CD14-positive monocyte (primary cell): ENCODE data around the gene SMYD3. TPM values are rescaled to one million over a fixed set of nuclear protein-coding genes. Genes with fewer than 3 reads are reported as not detected.

Experiments used
- DNase-seq, 3 donors: peaks; one replicate each; pipeline ENCODE4 v3.0.0-alpha.2; 2011 to 2022
- H2AFZ ChIP-seq: 2 replicates; pipeline ENCODE4 v1.6.0; 2012; ENCODE audit warnings: mild to moderate bottlenecking, low read depth, low read length, inconsistent platforms; ENCODE audit not compliant: insufficient read depth, poor library complexity, severe bottlenecking
- H3K27ac ChIP-seq, 2 donors: 1 replicate in 1 of 2; 2 replicates in 1 of 2; pipeline ENCODE4 v1.5.1; 2012 to 2013; ENCODE audit warnings: low read length in 2 of 2, control low read depth in 1 of 2, inconsistent platforms in 1 of 2, low read depth in 1 of 2, mild to moderate bottlenecking in 1 of 2
- H3K27me3 ChIP-seq, 2 donors: one replicate each; pipeline versions ENCODE4 v1.6.0 to v1.6.1; 2011 to 2013; ENCODE audit warnings: low read length in 2 of 2; ENCODE audit not compliant: control insufficient read depth in 2 of 2, insufficient read depth in 2 of 2
- H3K36me3 ChIP-seq, 2 donors: replicated peaks in 1 of 2; 1 replicate in 1 of 2; 2 replicates in 1 of 2; pipeline versions ENCODE4 v1.5.1 to v1.6.1; 2012 to 2013; ENCODE audit warnings: low read length in 2 of 2, control low read depth in 1 of 2, inconsistent platforms in 1 of 2, mild to moderate bottlenecking in 1 of 2; ENCODE audit not compliant: insufficient read depth in 2 of 2, control insufficient read depth in 1 of 2
- H3K4me1 ChIP-seq, 2 donors: 1 replicate in 1 of 2; 2 replicates in 1 of 2; pipeline versions ENCODE4 v1.5.1 to v1.6.1; 2012 to 2013; ENCODE audit warnings: low read length in 2 of 2, control low read depth in 1 of 2, inconsistent platforms in 1 of 2, mild to moderate bottlenecking in 1 of 2, moderate library complexity in 1 of 2; ENCODE audit not compliant: insufficient read depth in 2 of 2, control insufficient read depth in 1 of 2
- H3K4me2 ChIP-seq: replicated peaks from 2 replicates; pipeline ENCODE3; 2012; ENCODE audit warnings: low read length, moderate library complexity, mild to moderate bottlenecking; ENCODE audit not compliant: poor library complexity, severe bottlenecking; ENCODE audit errors: extremely low read depth
- H3K4me3 ChIP-seq, 3 experiments: fragments of 200-600 bp in 1 of 3; sonication (generic) in 1 of 3; replicated peaks in 1 of 3; 1 replicate in 2 of 3; 2 replicates in 1 of 3; pipeline ENCODE4 v1.5.1; 2011 to 2013; ENCODE audit warnings: low read length in 3 of 3, mild to moderate bottlenecking in 3 of 3, control low read depth in 2 of 3, low read depth in 2 of 3, inconsistent platforms in 1 of 3, moderate library complexity in 1 of 3
- H3K79me2 ChIP-seq: 2 replicates; pipeline ENCODE4 v1.6.0; 2012; ENCODE audit warnings: mild to moderate bottlenecking, control low read depth, inconsistent platforms, low read length, moderate library complexity; ENCODE audit not compliant: insufficient read depth
- H3K9ac ChIP-seq: 2 replicates; pipeline ENCODE4 v1.6.0; 2017; ENCODE audit warnings: low read length, mild to moderate bottlenecking; ENCODE audit not compliant: insufficient read depth, poor library complexity, severe bottlenecking
- H3K9me3 ChIP-seq, 2 donors: replicated peaks in 1 of 2; 1 replicate in 1 of 2; 2 replicates in 1 of 2; pipeline versions ENCODE4 v1.5.1 to v1.6.1; 2012 to 2013; ENCODE audit warnings: low read length in 2 of 2, control low read depth in 1 of 2; ENCODE audit not compliant: control insufficient read depth in 1 of 2, insufficient read depth in 1 of 2
- H4K20me1 ChIP-seq: 2 replicates; pipeline ENCODE4 v1.6.0; 2012; ENCODE audit warnings: mild to moderate bottlenecking, low read length, control low read depth, moderate library complexity; ENCODE audit not compliant: insufficient read depth
- H3K27ac Mint-ChIP-seq, 7 donors: one replicate each; pipeline ENCODE4 v1.8.0; 2020; ENCODE audit warnings: mild to moderate bottlenecking in 7 of 7, mixed read lengths in 7 of 7, moderate library complexity in 6 of 7, inconsistent platforms in 2 of 7
- H3K27me3 Mint-ChIP-seq, 3 donors: one replicate each; pipeline ENCODE4 v1.8.0; 2021 to 2022; ENCODE audit warnings: low read depth in 3 of 3, mild to moderate bottlenecking in 3 of 3, mixed read lengths in 3 of 3, moderate library complexity in 3 of 3, inconsistent platforms in 1 of 3
- H3K36me3 Mint-ChIP-seq, 2 donors: one replicate each; pipeline ENCODE4 v1.8.0; 2020; ENCODE audit warnings: mixed read lengths in 2 of 2, inconsistent platforms in 1 of 2, mild to moderate bottlenecking in 1 of 2
- H3K4me1 Mint-ChIP-seq: one replicate; pipeline ENCODE4 v1.8.0; 2020; ENCODE audit warnings: mild to moderate bottlenecking, mixed read lengths
- H3K4me3 Mint-ChIP-seq, 2 donors: one replicate each; pipeline ENCODE4 v1.8.0; 2020; ENCODE audit warnings: mild to moderate bottlenecking in 2 of 2, mixed read lengths in 2 of 2, moderate library complexity in 1 of 2
- H3K9me3 Mint-ChIP-seq, 7 donors: one replicate each; pipeline ENCODE4 v1.8.0; 2020 to 2022; ENCODE audit warnings: mixed read lengths in 7 of 7, mild to moderate bottlenecking in 6 of 7, moderate library complexity in 6 of 7, inconsistent platforms in 2 of 7
- CTCF ChIP-seq: fragments of 200-600 bp; IDR thresholded peaks from one replicate; pipeline ENCODE4 v1.8.0; 2022; ENCODE audit warnings: antibody characterized with exemption, mild to moderate bottlenecking
- WGBS: methylation state at CpG from one replicate; pipeline ENCODE4 v1.1.5; 2013; ENCODE audit warnings: missing lambda C conversion rate; ENCODE audit not compliant: insufficient coverage; 5-methylcytosine and 5-hydroxymethylcytosine counted together
- intact Hi-C, 2 donors: fragments of 100-400 bp; cut with micrococcal nuclease; formaldehyde crosslinking; loops; one replicate each; pipeline versions ENCODE4 v1.15.0 to v1.15.1; 2023
- polyA plus RNA-seq, 3 donors: library from polyadenylated mRNA; depleted of rRNA in 1 of 3; unstranded in 2 of 3; stranded (reverse) in 1 of 3; fragments of 300-500 nt in 2 of 3; fragments of >200 nt in 1 of 3; fragmentation: Illumina TruSeq in 2 of 3; gene quantifications; 1 replicate in 2 of 3; 2 replicates in 1 of 3; pipeline ENCODE4 v1.2.3, GENCODE V29; 2012 to 2021

SMYD3 gene
- polyA plus RNA-seq, 3 donors = 2.7 to 8.4 (median 4.0) TPM

GRCh38 chr1:245978915-245979314 lies 528.2 kb downstream of the SMYD3 start:
- no peak overlapping the region for H3K4me3 Mint-ChIP-seq
- H3K79me2 ChIP-seq = no peaks in the 10 kb centered on the region
- no peaks in the 10 kb centered on the region for H3K27me3 ChIP-seq
- intact Hi-C loops = no loop called here
- H2AFZ ChIP-seq = no peak overlapping the region
- peaks cover 0 to 2% of the 10 kb centered on the region in 2 donors for H3K9me3 ChIP-seq
- H3K4me1 ChIP-seq = no peaks in the 10 kb centered on the region
- no peak for TF ChIP-seq CTCF
- H3K27ac ChIP-seq = no peak overlapping the region
- no peaks in the 10 kb centered on the region for H4K20me1 ChIP-seq
- no peak overlapping the region for H3K4me3 ChIP-seq
- DNase-seq = no peak
- no peak overlapping the region for H3K4me2 ChIP-seq
- no peaks in the 10 kb centered on the region for H3K36me3 Mint-ChIP-seq
- WGBS = 90% methylated on average over 2 of the region's 3 CpGs
- H3K4me1 Mint-ChIP-seq = no peaks in the 10 kb centered on the region
- H3K36me3 ChIP-seq = no peaks in the 10 kb centered on the region
- H3K9ac ChIP-seq = no peak overlapping the region
- H3K27ac Mint-ChIP-seq = no peak overlapping the region
- peaks cover 0 to 2% (median 0%) of the 10 kb centered on the region in 7 donors for H3K9me3 Mint-ChIP-seq
- H3K27me3 Mint-ChIP-seq = peaks cover 0 to 2% (median 0%) of the 10 kb centered on the region in 3 donors

- H3K4me3 Mint-ChIP-seq = no peak overlapping the region
- 100% methylated on average over 2 of the region's 5 CpGs for WGBS
- H3K9me3 Mint-ChIP-seq = peaks cover 0 to 5% (median 2%) of the 10 kb centered on the region in 7 donors
- intact Hi-C loops = no loop called here
- no peaks in the 10 kb centered on the region for H3K36me3 Mint-ChIP-seq
- H3K36me3 ChIP-seq = no peaks in the 10 kb centered on the region
- H3K27ac Mint-ChIP-seq = no peak overlapping the region
- no peak overlapping the region for H3K4me2 ChIP-seq
- no peaks in the 10 kb centered on the region for H3K4me1 ChIP-seq
- H3K27me3 Mint-ChIP-seq = no peaks in the 10 kb centered on the region
- H3K4me1 Mint-ChIP-seq = no peaks in the 10 kb centered on the region
- H3K4me3 ChIP-seq = no peak overlapping the region
- no peak overlapping the region for H2AFZ ChIP-seq
- peaks cover 0 to 2% of the 10 kb centered on the region in 2 donors for H3K9me3 ChIP-seq
- no peak overlapping the region for H3K9ac ChIP-seq
- no peak for TF ChIP-seq CTCF
- H3K27me3 ChIP-seq = no peaks in the 10 kb centered on the region
- H4K20me1 ChIP-seq = no peaks in the 10 kb centered on the region
- H3K27ac ChIP-seq = no peak overlapping the region
- H3K79me2 ChIP-seq = no peaks in the 10 kb centered on the region
- no peak for DNase-seq
Measured at GRCh38 chr1:245972476-245972875, 534.6 kb downstream of the SMYD3 start.
